Thyroid gland (tissue), 4 donors: ENCODE measurements around the gene CYP46A1. TPM values are rescaled to one million over a fixed set of nuclear protein-coding genes. Genes with fewer than 3 reads are reported as not detected.

ENCODE experiments used
- DNase-seq, 2 donors: peaks; one replicate each; pipeline ENCODE4 v3.0.0-alpha.2; 2019
- H3K27ac ChIP-seq, 3 donors: fragments of 200-600 bp; sonication (generic); 1 replicate in 2 of 3; 2 replicates in 1 of 3; pipeline ENCODE4 v1.5.1; 2016 to 2019; ENCODE audit warnings: mild to moderate bottlenecking in 1 of 3, moderate library complexity in 1 of 3
- H3K27me3 ChIP-seq: fragments of 200-600 bp; sonication (generic); one replicate; pipeline ENCODE4 v1.5.1; 2019
- H3K36me3 ChIP-seq, 2 donors: fragments of 200-600 bp; sonication (generic); one replicate each; pipeline ENCODE4 v1.5.1; 2016 to 2019
- H3K4me1 ChIP-seq, 2 donors: fragments of 200-600 bp; sonication (generic); one replicate each; pipeline ENCODE4 v1.5.1; 2017 to 2019
- H3K4me3 ChIP-seq, 3 donors: fragments of 200-600 bp; sonication (generic); replicated peaks in 1 of 3; 1 replicate in 2 of 3; 2 replicates in 1 of 3; pipeline ENCODE4 v1.5.1; 2016; ENCODE audit warnings: mild to moderate bottlenecking in 1 of 3
- H3K9me3 ChIP-seq: fragments of 200-600 bp; sonication (generic); one replicate; pipeline ENCODE4 v1.5.1; 2017
- CTCF ChIP-seq, 6 experiments: fragments of 200-600 bp in 3 of 6; fragments of 450-650 bp in 3 of 6; sonication (generic) in 3 of 6; IDR thresholded peaks; one replicate each; pipeline ENCODE4 v1.5.1; 2016 to 2019; ENCODE audit warnings: antibody characterized with exemption in 6 of 6, mild to moderate bottlenecking in 2 of 6, inconsistent platforms in 1 of 6, moderate library complexity in 1 of 6
- POLR2A ChIP-seq, 2 donors: fragments of 450-650 bp; IDR thresholded peaks; one replicate each; pipeline ENCODE4 v1.6.1; 2017; ENCODE audit warnings: antibody characterized with exemption in 2 of 2, mild to moderate bottlenecking in 2 of 2, moderate library complexity in 1 of 2
- WGBS, 2 donors: methylation state at CpG; one replicate each; pipeline ENCODE4 v1.1.5; 2017; 5-methylcytosine and 5-hydroxymethylcytosine counted together
- intact Hi-C: fragments of 100-400 bp; cut with DNase I; formaldehyde crosslinking; loops from one replicate; pipeline ENCODE4 v1.15.1; 2023
- total RNA-seq, 4 donors: library from RNA; depleted of rRNA; stranded (reverse); fragments of >200 nt; gene quantifications; one replicate each; pipeline ENCODE4 v1.2.3, GENCODE V29; 2016

Gene CYP46A1
- total RNA-seq, 4 donors from 2014 or later = 0.54 to 5.2 (median 1.5) TPM

- H3K4me3 ChIP-seq = no peak overlapping the region
- 87 to 95% methylated on average over 10 of the region's 10 CpGs for WGBS, 2 donors
- intact Hi-C loops = no loop called here
- no peaks in the 10 kb centered on the region for H3K9me3 ChIP-seq
- H3K27ac ChIP-seq = no peak overlapping the region
- TF ChIP-seq POLR2A (IDR thresholded peaks at IDR 0.05) = no peak
- no peak for TF ChIP-seq CTCF (IDR thresholded peaks at IDR 0.05)
- DNase-seq = no peak
- peaks cover 0 to 10% of the 10 kb centered on the region in 2 donors for H3K4me1 ChIP-seq
- H3K27me3 ChIP-seq = peaks cover 13% of the 10 kb centered on the region
- H3K36me3 ChIP-seq = no peaks in the 10 kb centered on the region
These were observed 21.3 kb upstream of the CYP46A1 start for GRCh38 chr14:99662846-99663245.

- no peak overlapping the region for H3K4me3 ChIP-seq
- H3K4me1 ChIP-seq = peaks cover 0 to 10% of the 10 kb centered on the region in 2 donors
- TF ChIP-seq CTCF (IDR thresholded peaks at IDR 0.05) (no peak), POLR2A (IDR thresholded peaks at IDR 0.05) (no peak)
- no peaks in the 10 kb centered on the region for H3K9me3 ChIP-seq
- H3K27me3 ChIP-seq = peaks cover 13% of the 10 kb centered on the region
- WGBS, 2 donors = 73% methylated on average over 12 of the region's 12 CpGs
- no peaks in the 10 kb centered on the region for H3K36me3 ChIP-seq
- H3K27ac ChIP-seq = no peak overlapping the region
- DNase-seq = no peak
- intact Hi-C loops = no loop called here
These were observed 20.6 kb upstream of the CYP46A1 start for GRCh38 chr14:99663386-99664057.

GRCh38 chr14:99664058-99664936 lies 19.8 kb upstream of the CYP46A1 start:
- 49 to 54% methylated on average over 8 of the region's 8 CpGs for WGBS, 2 donors

GRCh38 chr14:99664937-99665273 lies 19.2 kb upstream of the CYP46A1 start:
- H3K36me3 ChIP-seq = no peaks in the 10 kb centered on the region
- H3K4me3 ChIP-seq = no peak overlapping the region
- intact Hi-C loops = no loop called here
- DNase-seq = no peak
- no peaks in the 10 kb centered on the region for H3K9me3 ChIP-seq
- H3K27me3 ChIP-seq = peaks cover 11% of the 10 kb centered on the region
- 48 to 55% methylated on average over 12 of the region's 12 CpGs for WGBS, 2 donors
- no peak for TF ChIP-seq CTCF (IDR thresholded peaks at IDR 0.05)
- no peak for TF ChIP-seq POLR2A (IDR thresholded peaks at IDR 0.05)
- H3K4me1 ChIP-seq = peaks cover 0 to 5% of the 10 kb centered on the region in 2 donors
- H3K27ac ChIP-seq = no peak overlapping the region

More at GRCh38 chr14:99664058-99664936, 19.8 kb upstream of the CYP46A1 start:
- Histone ChIP-seq H3K27ac (no peak overlapping the region), H3K9me3 (no peaks in the 10 kb centered on the region), H3K27me3 (peaks cover 13% of the 10 kb centered on the region), H3K36me3 (no peaks in the 10 kb centered on the region), H3K4me1 (peaks cover 0 to 9% of the 10 kb centered on the region in 2 donors), H3K4me3 (no peak overlapping the region)
- TF ChIP-seq CTCF (IDR thresholded peaks at IDR 0.05) (no peak), POLR2A (IDR thresholded peaks at IDR 0.05) (no peak)
- DNase-seq = no peak
- intact Hi-C loops = no loop called here

GRCh38 chr14:99666533-99666932 lies 17.6 kb upstream of the CYP46A1 start:
- no peaks in the 10 kb centered on the region for H3K4me1 ChIP-seq
- H3K9me3 ChIP-seq = no peaks in the 10 kb centered on the region
- no peaks in the 10 kb centered on the region for H3K27me3 ChIP-seq
- no peak for DNase-seq
- no peaks in the 10 kb centered on the region for H3K36me3 ChIP-seq
- H3K4me3 ChIP-seq = no peak overlapping the region
- intact Hi-C loops = no loop called here
- H3K27ac ChIP-seq = no peak overlapping the region
- 63 to 65% methylated on average over 6 of the region's 6 CpGs for WGBS, 2 donors
- TF ChIP-seq POLR2A (IDR thresholded peaks at IDR 0.05) (no peak), CTCF (IDR thresholded peaks at IDR 0.05) (no peak)
